ENCODE results near the gene MATN1. TPM values are rescaled to one million over a fixed set of nuclear protein-coding genes. Genes with fewer than 3 reads are reported as not detected.

The MATN1 gene
- total RNA-seq, 1 experiment from 2014 or later = 0.12 TPM

DNA sequence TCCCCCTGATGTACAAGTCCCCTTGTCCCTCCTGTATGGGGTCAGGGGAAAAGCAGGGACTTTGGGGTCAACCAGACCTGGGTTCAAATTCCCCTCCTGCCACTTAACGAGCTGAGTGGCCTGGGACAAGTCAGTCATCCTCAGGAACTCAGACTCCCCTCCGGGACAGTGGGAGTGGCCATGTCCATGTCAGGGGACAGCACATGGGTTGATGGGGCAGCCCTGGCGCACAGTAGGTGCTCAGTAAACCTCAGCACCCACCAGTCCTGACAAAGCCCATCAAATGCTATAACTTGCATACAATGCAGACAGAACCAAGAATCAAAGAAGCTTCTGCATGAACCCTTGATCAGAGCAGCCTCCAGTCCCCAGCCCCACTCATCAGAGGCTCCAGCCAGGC is 30.0 kb downstream of the MATN1 start:
- no peak overlapping the region for H3K9ac ChIP-seq (ENCODE audit: low read length)
- no peaks in the 10 kb centered on the region for H3K9me2 ChIP-seq (ENCODE audit: insufficient read depth)
- RAD21 ChIA-PET (ENCODE audit: low non-redundant PET in 1 of 2, low total read pairs in 2 of 2, uncharacterized antibody in 2 of 2, unreplicated experiment in 2 of 2) = no interaction called here
- H3K36me3 ChIP-seq (ENCODE audit: control insufficient read depth in 1 of 2, insufficient read depth in 2 of 2, low read length in 2 of 2) = no peaks in the 10 kb centered on the region
- no peaks in the 10 kb centered on the region for H3K79me2 ChIP-seq (ENCODE audit: insufficient read depth, low read length)
- no peak overlapping the region for H3K4me2 ChIP-seq (ENCODE audit: low read length)
- no peaks in the 10 kb centered on the region for H3K9me3 ChIP-seq (ENCODE audit: control insufficient read depth in 1 of 2, insufficient read depth in 1 of 2, low read depth in 1 of 2, low read length in 2 of 2)
- no peaks in the 10 kb centered on the region for H3K27me3 ChIP-seq (ENCODE audit: insufficient read depth, low read length)
- no peak overlapping the region for H2AFZ ChIP-seq (ENCODE audit: low read depth, low read length, poor library complexity, severe bottlenecking)
- no peaks in the 10 kb centered on the region for H4K20me1 ChIP-seq (ENCODE audit: insufficient read depth)
- H3K4me1 ChIP-seq (ENCODE audit: control insufficient read depth in 1 of 2, insufficient read depth in 2 of 2, low read length in 2 of 2) = peaks cover 0 to 13% of the 10 kb centered on the region in 2 experiments; a peak in 1 of 4 replicates
- H3K4me3 ChIP-seq (replicated peaks in 1 of 2; ENCODE audit: low read depth in 1 of 2, low read length in 2 of 2) = no peak overlapping the region
- POLR2A ChIA-PET = no interaction called here
- TF ChIP-seq, protein P1, sequence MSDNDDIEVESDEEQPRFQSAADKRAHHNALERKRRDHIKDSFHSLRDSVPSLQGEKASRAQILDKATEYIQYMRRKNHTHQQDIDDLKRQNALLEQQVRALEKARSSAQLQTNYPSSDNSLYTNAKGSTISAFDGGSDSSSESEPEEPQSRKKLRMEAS (IDR thresholded peaks at IDR 0.05) = no peak
- TF ChIP-seq ZFX (IDR thresholded peaks at IDR 0.05) (no peak), YY1 (IDR thresholded peaks at IDR 0.05; ENCODE audit: extremely low read depth, insufficient replicate concordance, low read depth, low read length) (no peak), FOSL1 (IDR thresholded peaks at IDR 0.05; ENCODE audit: low read depth) (no peak), ELF1 (IDR thresholded peaks at IDR 0.05; ENCODE audit: borderline replicate concordance, low read depth) (no peak), ATF3 (IDR thresholded peaks at IDR 0.05) (no peak)
- TF ChIP-seq, protein P2, sequence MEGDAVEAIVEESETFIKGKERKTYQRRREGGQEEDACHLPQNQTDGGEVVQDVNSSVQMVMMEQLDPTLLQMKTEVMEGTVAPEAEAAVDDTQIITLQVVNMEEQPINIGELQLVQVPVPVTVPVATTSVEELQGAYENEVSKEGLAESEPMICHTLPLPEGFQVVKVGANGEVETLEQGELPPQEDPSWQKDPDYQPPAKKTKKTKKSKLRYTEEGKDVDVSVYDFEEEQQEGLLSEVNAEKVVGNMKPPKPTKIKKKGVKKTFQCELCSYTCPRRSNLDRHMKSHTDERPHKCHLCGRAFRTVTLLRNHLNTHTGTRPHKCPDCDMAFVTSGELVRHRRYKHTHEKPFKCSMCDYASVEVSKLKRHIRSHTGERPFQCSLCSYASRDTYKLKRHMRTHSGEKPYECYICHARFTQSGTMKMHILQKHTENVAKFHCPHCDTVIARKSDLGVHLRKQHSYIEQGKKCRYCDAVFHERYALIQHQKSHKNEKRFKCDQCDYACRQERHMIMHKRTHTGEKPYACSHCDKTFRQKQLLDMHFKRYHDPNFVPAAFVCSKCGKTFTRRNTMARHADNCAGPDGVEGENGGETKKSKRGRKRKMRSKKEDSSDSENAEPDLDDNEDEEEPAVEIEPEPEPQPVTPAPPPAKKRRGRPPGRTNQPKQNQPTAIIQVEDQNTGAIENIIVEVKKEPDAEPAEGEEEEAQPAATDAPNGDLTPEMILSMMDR (IDR thresholded peaks at IDR 0.05 in 2 of 3, conservative IDR thresholded peaks at IDR 0.05 in 1 of 3; ENCODE audit: borderline replicate concordance in 1 of 3, insufficient read depth in 1 of 3, low read depth in 2 of 3, low read length in 2 of 3) = no peak
- CTCF ChIA-PET = no interaction called here
- intact Hi-C loops (cut with micrococcal nuclease) = no loop called here
- no peak for DNase-seq (ENCODE audit: low read depth, low spot score)
- no TSS peak for BruUV-seq (replicated peaks)
- no peak for ATAC-seq
- H3K27ac ChIP-seq (ENCODE audit: low read depth, low read length) = no peak overlapping the region

- H4K20me1 ChIP-seq (ENCODE audit: insufficient read depth) = no peaks in the 10 kb centered on the region
- no peak overlapping the region for H3K9ac ChIP-seq (ENCODE audit: low read length)
- no peaks in the 10 kb centered on the region for H3K9me3 ChIP-seq (ENCODE audit: control insufficient read depth in 1 of 2, insufficient read depth in 1 of 2, low read depth in 1 of 2, low read length in 2 of 2)
- RAD21 ChIA-PET (ENCODE audit: low non-redundant PET in 1 of 2, low total read pairs in 2 of 2, uncharacterized antibody in 2 of 2, unreplicated experiment in 2 of 2) = no interaction called here
- H3K4me3 ChIP-seq (replicated peaks in 1 of 2; ENCODE audit: low read depth in 1 of 2, low read length in 2 of 2) = no peak overlapping the region
- no peaks in the 10 kb centered on the region for H3K79me2 ChIP-seq (ENCODE audit: insufficient read depth, low read length)
- peaks cover 0 to 8% of the 10 kb centered on the region in 2 experiments; a peak in 1 of 4 replicates for H3K4me1 ChIP-seq (ENCODE audit: control insufficient read depth in 1 of 2, insufficient read depth in 2 of 2, low read length in 2 of 2)
- no peaks in the 10 kb centered on the region for H3K36me3 ChIP-seq (ENCODE audit: control insufficient read depth in 1 of 2, insufficient read depth in 2 of 2, low read length in 2 of 2)
- no peak for ATAC-seq
- intact Hi-C loops (cut with micrococcal nuclease) = no loop called here
- no peak overlapping the region for H3K27ac ChIP-seq (ENCODE audit: low read depth, low read length)
- no peak for DNase-seq (ENCODE audit: low read depth, low spot score)
- BruUV-seq (replicated peaks) = no TSS peak
- POLR2A ChIA-PET = no interaction called here
- no peaks in the 10 kb centered on the region for H3K9me2 ChIP-seq (ENCODE audit: insufficient read depth)
- CTCF ChIA-PET = no interaction called here
- no peak overlapping the region for H2AFZ ChIP-seq (ENCODE audit: low read depth, low read length, poor library complexity, severe bottlenecking)
- no peaks in the 10 kb centered on the region for H3K27me3 ChIP-seq (ENCODE audit: insufficient read depth, low read length)
- no peak overlapping the region for H3K4me2 ChIP-seq (ENCODE audit: low read length)
- TF ChIP-seq, protein P1 (IDR thresholded peaks at IDR 0.05) = no peak
- TF ChIP-seq, protein P3, sequence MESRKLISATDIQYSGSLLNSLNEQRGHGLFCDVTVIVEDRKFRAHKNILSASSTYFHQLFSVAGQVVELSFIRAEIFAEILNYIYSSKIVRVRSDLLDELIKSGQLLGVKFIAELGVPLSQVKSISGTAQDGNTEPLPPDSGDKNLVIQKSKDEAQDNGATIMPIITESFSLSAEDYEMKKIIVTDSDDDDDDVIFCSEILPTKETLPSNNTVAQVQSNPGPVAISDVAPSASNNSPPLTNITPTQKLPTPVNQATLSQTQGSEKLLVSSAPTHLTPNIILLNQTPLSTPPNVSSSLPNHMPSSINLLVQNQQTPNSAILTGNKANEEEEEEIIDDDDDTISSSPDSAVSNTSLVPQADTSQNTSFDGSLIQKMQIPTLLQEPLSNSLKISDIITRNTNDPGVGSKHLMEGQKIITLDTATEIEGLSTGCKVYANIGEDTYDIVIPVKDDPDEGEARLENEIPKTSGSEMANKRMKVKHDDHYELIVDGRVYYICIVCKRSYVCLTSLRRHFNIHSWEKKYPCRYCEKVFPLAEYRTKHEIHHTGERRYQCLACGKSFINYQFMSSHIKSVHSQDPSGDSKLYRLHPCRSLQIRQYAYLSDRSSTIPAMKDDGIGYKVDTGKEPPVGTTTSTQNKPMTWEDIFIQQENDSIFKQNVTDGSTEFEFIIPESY (IDR thresholded peaks at IDR 0.05; ENCODE audit: extremely low read depth, insufficient replicate concordance, low read length) = no peak
- TF ChIP-seq EZH2 (IDR thresholded peaks at IDR 0.05) (no peak), ATF3 (IDR thresholded peaks at IDR 0.05) (no peak), SIN3A (IDR thresholded peaks at IDR 0.05; ENCODE audit: low read depth) (no peak), CEBPB (IDR thresholded peaks at IDR 0.05; ENCODE audit: low read depth) (no peak), ZFX (IDR thresholded peaks at IDR 0.05) (no peak), POLR2AphosphoS5 (IDR thresholded peaks at IDR 0.05; ENCODE audit: low read depth, low read length) (no peak), ZNF274 (IDR thresholded peaks at IDR 0.05; ENCODE audit: low read depth, low read length) (no peak), SP1 (IDR thresholded peaks at IDR 0.05; ENCODE audit: low read depth) (no peak), YY1 (IDR thresholded peaks at IDR 0.05; ENCODE audit: extremely low read depth, insufficient replicate concordance, low read depth, low read length) (no peak)
Measured at GRCh38 chr1:30692948-30693301, 30.5 kb downstream of the MATN1 start.
